Measurements from ENCODE around the gene PRDX6. TPM values are rescaled to one million over a fixed set of nuclear protein-coding genes. Genes with fewer than 3 reads are reported as not detected.

The PRDX6 gene
- total and polyA plus RNA-seq, 2 donors (not counting 3 experiments of a cell fraction or from before 2014, with no cell fraction given), result 145 to 288 TPM

DNA sequence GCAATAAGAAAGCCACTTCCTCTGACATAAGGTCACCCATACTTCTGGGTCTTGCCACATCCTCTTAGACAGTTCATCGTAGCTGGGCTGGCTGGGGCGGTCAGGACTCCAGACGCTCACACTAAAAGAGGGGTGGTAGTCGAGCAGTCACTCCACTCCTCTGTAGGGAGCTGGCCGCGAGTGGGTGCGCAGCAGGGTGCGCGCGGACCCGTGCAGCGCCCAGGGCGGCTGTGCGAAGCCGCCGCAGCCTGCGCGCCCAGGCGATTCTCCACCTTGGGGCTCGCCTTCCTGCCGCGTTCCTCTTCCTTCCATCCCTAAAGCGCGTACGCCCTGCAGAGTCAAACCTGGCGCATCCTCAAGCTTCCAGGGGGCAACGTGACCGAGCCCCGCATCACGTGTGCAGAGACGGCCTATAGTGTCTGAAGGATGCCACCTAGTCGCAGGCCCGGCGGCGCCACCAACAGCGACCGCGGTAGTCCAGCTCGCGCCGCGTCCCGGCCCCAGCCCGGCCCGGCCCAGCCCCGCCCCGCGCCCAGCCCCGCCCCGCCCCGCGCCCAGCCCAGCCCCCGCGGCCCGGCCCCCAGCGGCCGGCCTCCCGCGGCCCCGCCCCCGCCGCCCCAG lies 360 bp upstream of the PRDX6 start:
- no peak for FAIRE-seq
- BruUV-seq (replicated peaks), result TSS peak; percentile 57
- dilution Hi-C loops (cut with MboI; ENCODE audit: extremely low pct_ligation_motif_present, low sequenced_read_pairs), result no loop called here
- Histone ChIP-seq H3K27ac (ENCODE audit: insufficient read depth, low read depth, low read length) (peak overlapping the region; percentile 79), H3K9me3 (replicated peaks; ENCODE audit: control insufficient read depth, insufficient read depth, low read length) (no peaks in the 10 kb centered on the region), H2AFZ (ENCODE audit: low read depth, low read length) (peak overlapping the region; percentile 90), H4K20me1 (replicated peaks; ENCODE audit: control insufficient read depth, extremely low read depth, insufficient read depth, low read length) (no peaks in the 10 kb centered on the region), H3K79me2 (ENCODE audit: control insufficient read depth, insufficient read depth, low read length) (peaks cover 52% of the 10 kb centered on the region), H3K9me1 (replicated peaks; ENCODE audit: control insufficient read depth, extremely low read depth, insufficient read depth, low read length) (no peaks in the 10 kb centered on the region), H3K27me3 (ENCODE audit: control insufficient read depth in 2 of 2, insufficient read depth in 2 of 2, low read length in 2 of 2) (no peaks in the 10 kb centered on the region), H3K4me3 (replicated peaks in 1 of 3; ENCODE audit: insufficient read depth in 1 of 3, low read depth in 1 of 3, low read length in 3 of 3) (peak overlapping the region; percentile 63 to 78 (median 70)), H3K36me3 (ENCODE audit: control insufficient read depth in 2 of 2, extremely low read depth in 1 of 2, insufficient read depth in 2 of 2, low read length in 2 of 2) (peaks cover 6 to 11% of the 10 kb centered on the region in 2 experiments), H3K4me2 (ENCODE audit: insufficient read depth, low read length) (peak overlapping the region; percentile 91), H3K4me1 (ENCODE audit: control insufficient read depth, extremely low read depth, insufficient read depth, low read length) (peaks cover 53% of the 10 kb centered on the region), H3K9ac (replicated peaks; ENCODE audit: extremely low read depth, insufficient read depth, low read length) (peak overlapping the region; percentile 70)
- ChIA-PET CTCF (interaction anchor here (0.9 to 4.8 kb wide), 3 partner anchors 47 to 732 kb away, joined by 3 to 33 read pairs (median 4); no protein-coding TSS in a partner anchor), POLR2A (interaction anchor here (0.5 to 2.0 kb wide), 2 partner anchors 47 to 85 kb away, joined by 4 to 6 read pairs; no protein-coding TSS in a partner anchor)
- peak; percentile 81 for DNase-seq (ENCODE audit: low read depth, low spot score)
- no peak for TF ChIP-seq MYC (IDR thresholded peaks at IDR 0.05; ENCODE audit: low read depth, low read length)
- peak; percentile 78 for TF ChIP-seq POLR2A (IDR thresholded peaks at IDR 0.05; ENCODE audit: low read depth, low read length)
- TF ChIP-seq GATA2 (IDR thresholded peaks at IDR 0.05; ENCODE audit: insufficient read depth, insufficient read length, low read depth, low read length), result no peak
- TF ChIP-seq, protein P1, sequence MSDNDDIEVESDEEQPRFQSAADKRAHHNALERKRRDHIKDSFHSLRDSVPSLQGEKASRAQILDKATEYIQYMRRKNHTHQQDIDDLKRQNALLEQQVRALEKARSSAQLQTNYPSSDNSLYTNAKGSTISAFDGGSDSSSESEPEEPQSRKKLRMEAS (IDR thresholded peaks at IDR 0.05; ENCODE audit: insufficient read depth, insufficient read length), result peak; percentile 89
- TF ChIP-seq JUN (IDR thresholded peaks at IDR 0.05; ENCODE audit: borderline replicate concordance, insufficient read depth, insufficient read length, low read depth), result no peak
- no peak for TF ChIP-seq FOS (IDR thresholded peaks at IDR 0.05; ENCODE audit: borderline replicate concordance, insufficient read depth, low read length)
- TF ChIP-seq POLR2AphosphoS5 (IDR thresholded peaks at IDR 0.05; ENCODE audit: insufficient read depth, low read depth, low read length), result no peak
- TF ChIP-seq EZH2 (IDR thresholded peaks at IDR 0.05; ENCODE audit: borderline replicate concordance, low read depth, low read length, severe bottlenecking), result no peak
- TF ChIP-seq, protein P2, sequence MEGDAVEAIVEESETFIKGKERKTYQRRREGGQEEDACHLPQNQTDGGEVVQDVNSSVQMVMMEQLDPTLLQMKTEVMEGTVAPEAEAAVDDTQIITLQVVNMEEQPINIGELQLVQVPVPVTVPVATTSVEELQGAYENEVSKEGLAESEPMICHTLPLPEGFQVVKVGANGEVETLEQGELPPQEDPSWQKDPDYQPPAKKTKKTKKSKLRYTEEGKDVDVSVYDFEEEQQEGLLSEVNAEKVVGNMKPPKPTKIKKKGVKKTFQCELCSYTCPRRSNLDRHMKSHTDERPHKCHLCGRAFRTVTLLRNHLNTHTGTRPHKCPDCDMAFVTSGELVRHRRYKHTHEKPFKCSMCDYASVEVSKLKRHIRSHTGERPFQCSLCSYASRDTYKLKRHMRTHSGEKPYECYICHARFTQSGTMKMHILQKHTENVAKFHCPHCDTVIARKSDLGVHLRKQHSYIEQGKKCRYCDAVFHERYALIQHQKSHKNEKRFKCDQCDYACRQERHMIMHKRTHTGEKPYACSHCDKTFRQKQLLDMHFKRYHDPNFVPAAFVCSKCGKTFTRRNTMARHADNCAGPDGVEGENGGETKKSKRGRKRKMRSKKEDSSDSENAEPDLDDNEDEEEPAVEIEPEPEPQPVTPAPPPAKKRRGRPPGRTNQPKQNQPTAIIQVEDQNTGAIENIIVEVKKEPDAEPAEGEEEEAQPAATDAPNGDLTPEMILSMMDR (IDR thresholded peaks at IDR 0.05; ENCODE audit: extremely low read depth in 1 of 2, insufficient read depth in 1 of 2, low read depth in 1 of 2, low read length in 2 of 2), result peak in 1 of 2 donors; percentile 3
- intact Hi-C loops (cut with micrococcal nuclease), result loop anchor here (1.0 to 10.0 kb wide), 8 partner anchors 45 to 944 kb away; partner anchors contain the start of genes RC3H1, SUCO and ZBTB37
